ENCODE measurements around the gene MARF1. TPM values are rescaled to one million over a fixed set of nuclear protein-coding genes. Genes with fewer than 3 reads are reported as not detected.
A peak's percentile ranks its signal among the peaks of the same experiment; 100 is the strongest.

MARF1 gene
- total RNA-seq, 1 donor from 2014 or later: 97.1 TPM

DNA sequence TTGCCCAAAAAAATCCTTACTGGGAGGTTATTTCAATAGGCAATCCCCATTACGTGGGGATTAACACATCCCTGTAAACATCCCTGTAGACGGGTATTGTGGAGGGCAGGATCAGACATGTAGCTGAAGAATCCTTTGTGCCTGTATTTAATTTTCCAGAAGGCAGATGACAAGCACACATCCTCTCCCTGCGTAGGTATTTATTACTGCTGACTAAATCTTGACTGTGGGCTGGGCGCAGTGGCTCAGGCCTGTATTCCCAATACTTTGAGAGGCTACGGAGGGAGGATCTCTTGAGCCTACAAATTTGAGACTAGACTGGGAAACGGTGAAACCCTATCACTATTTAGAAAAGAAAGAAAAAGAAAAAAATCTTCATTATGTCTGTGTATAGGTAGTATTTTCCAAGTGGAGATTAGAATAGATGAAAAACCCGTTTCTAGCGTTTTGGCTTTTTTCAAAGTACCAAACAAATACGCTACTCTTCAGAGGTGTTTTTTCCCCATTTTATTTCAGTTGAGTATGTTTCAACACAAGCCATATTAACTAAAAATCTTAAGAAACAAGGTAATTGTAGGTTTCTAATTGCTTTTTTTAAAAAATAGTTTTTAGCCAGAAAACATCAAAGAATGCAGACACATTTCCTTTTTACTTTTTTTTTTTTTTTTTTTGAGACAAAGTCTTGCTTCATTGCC, 1.5 kb upstream of the MARF1 start:
- Histone ChIP-seq H3K4me1 (peaks cover 22% of the 10 kb centered on the region), H3K36me3 (no peaks in the 10 kb centered on the region), H3K4me3 (no peak overlapping the region), H3K9me3 (no peaks in the 10 kb centered on the region), H3K27me3 (no peaks in the 10 kb centered on the region), H3K27ac (no peak overlapping the region)
- intact Hi-C loops (cut with DNase I): no loop called here
- DNase-seq (no peak), ATAC-seq (no peak)
- TF ChIP-seq, protein P1, sequence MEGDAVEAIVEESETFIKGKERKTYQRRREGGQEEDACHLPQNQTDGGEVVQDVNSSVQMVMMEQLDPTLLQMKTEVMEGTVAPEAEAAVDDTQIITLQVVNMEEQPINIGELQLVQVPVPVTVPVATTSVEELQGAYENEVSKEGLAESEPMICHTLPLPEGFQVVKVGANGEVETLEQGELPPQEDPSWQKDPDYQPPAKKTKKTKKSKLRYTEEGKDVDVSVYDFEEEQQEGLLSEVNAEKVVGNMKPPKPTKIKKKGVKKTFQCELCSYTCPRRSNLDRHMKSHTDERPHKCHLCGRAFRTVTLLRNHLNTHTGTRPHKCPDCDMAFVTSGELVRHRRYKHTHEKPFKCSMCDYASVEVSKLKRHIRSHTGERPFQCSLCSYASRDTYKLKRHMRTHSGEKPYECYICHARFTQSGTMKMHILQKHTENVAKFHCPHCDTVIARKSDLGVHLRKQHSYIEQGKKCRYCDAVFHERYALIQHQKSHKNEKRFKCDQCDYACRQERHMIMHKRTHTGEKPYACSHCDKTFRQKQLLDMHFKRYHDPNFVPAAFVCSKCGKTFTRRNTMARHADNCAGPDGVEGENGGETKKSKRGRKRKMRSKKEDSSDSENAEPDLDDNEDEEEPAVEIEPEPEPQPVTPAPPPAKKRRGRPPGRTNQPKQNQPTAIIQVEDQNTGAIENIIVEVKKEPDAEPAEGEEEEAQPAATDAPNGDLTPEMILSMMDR (IDR thresholded peaks at IDR 0.05): no peak

DNA sequence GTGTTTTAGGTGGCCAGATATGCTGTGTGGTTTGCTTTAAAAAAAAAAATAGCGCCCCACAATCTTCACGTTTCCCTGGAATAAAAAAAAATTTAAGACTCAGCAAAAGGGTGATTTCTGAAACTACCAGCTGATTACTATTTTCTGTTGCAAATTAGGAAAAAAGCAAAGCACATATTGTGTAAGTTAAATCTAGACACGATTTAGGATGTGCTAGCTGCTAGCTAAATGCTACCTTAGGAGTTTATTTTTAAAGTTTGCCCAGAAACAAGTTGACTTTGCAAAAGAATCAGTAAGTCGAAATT, 944 bp upstream of the MARF1 start:
- Histone ChIP-seq H3K36me3 (peaks cover 3% of the 10 kb centered on the region), H3K9me3 (no peaks in the 10 kb centered on the region), H3K27me3 (no peaks in the 10 kb centered on the region), H3K4me1 (peaks cover 20% of the 10 kb centered on the region), H3K4me3 (peak overlapping the region; percentile 87), H3K27ac (peak overlapping the region; percentile 99)
- intact Hi-C loops (cut with DNase I): no loop called here
- DNase-seq (no peak), ATAC-seq (no peak)
- TF ChIP-seq, protein P1 (IDR thresholded peaks at IDR 0.05): no peak

DNA sequence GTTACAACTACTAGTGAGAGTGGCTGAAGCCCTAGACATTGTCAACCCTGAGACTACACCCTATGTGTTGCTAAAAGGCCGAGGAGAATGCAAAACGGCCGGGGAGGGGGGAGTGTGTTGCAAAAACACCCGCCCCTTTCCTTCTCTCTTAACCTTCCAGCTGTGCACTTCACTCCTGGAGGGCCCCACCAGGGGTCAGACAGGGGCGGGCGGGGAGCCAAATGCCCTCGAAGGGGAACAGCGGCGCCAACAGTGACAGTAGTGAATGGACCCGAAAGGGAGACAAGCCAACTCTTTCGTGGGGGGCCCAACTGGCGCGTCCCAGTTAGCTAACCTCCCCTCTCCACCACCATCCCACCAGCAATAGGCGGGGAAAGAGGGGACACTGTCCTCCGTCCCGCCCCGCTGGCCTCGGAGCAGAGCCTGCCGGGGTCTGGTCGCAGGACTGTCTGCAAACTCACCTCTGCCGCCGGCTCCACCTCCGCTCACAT, 352 bp downstream of the MARF1 start:
- TF ChIP-seq, protein P1 (IDR thresholded peaks at IDR 0.05): peak; percentile 42
- Histone ChIP-seq H3K36me3 (peaks cover 16% of the 10 kb centered on the region), H3K9me3 (no peaks in the 10 kb centered on the region), H3K4me3 (peak overlapping the region; percentile 87), H3K27ac (peak overlapping the region; percentile 99), H3K27me3 (no peaks in the 10 kb centered on the region), H3K4me1 (peaks cover 20% of the 10 kb centered on the region)
- DNase-seq (peak; percentile 87), ATAC-seq (peak; percentile 62)
- intact Hi-C loops (cut with DNase I): no loop called here

DNA sequence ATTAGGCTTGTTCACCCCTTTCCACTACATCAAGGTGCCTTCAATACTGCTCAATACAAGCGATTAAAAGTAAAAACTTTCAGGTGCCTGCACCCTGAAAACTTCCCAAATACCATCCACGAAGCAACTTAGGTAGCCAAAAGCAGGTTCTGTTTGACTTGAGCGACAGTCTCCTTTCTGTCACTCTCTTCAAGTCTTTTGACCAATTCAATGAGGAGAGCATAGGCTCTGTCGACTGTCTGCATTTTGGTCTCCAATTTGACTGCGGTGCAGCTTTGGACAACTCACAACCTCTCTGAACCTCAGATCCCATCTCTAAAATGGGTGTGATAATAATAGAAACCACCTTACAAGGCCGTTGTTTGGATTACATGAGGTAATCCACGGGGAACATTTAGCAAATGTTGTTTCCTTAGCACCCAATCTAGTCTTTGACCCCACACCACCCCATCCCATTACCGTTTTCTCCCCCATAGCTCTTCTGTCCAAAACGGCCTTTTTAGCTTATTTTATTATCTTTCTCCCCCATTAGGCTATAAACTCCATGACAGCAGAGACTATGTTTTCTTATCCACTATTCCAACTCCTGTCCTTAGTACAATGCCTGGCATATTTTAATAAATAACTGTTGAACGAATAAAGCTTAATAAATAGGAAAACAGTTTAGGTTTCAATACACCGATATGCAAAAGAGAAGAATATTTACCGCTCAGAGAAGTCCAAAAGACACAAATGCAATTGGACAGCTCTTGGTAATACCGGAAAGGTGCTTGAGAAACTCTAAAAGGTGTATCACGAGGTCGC, 999 bp downstream of the MARF1 start:
- peaks cover 22% of the 10 kb centered on the region for H3K36me3 ChIP-seq
- no peak for DNase-seq
- intact Hi-C loops (cut with DNase I): no loop called here
- peak overlapping the region; percentile 87 for H3K4me3 ChIP-seq
- no peaks in the 10 kb centered on the region for H3K27me3 ChIP-seq
- H3K9me3 ChIP-seq: no peaks in the 10 kb centered on the region
- peak overlapping the region; percentile 99 for H3K27ac ChIP-seq
- TF ChIP-seq, protein P1 (IDR thresholded peaks at IDR 0.05): no peak
- no peak for ATAC-seq
- H3K4me1 ChIP-seq: peaks cover 20% of the 10 kb centered on the region

DNA sequence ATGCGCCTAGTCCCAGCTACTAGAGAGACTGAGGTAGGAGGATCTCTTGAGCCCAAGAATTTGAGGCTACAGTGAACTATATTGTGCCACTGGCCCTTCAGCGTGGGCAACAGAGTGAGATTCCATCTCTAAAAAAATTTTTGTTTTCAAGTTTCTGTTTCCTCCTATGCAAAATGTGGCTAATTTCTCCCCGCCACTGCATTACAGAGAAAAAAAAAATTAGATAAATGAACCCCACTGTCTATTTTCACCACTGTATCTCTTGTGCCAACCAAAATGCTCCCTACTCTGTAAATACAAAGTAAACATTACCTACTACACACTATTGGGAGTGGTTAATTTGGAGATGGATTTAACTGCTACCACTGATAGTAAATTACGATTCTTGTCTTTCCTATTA, 2.0 kb downstream of the MARF1 start:
- DNase-seq (no peak), ATAC-seq (no peak)
- intact Hi-C loops (cut with DNase I): no loop called here
- TF ChIP-seq, protein P1 (IDR thresholded peaks at IDR 0.05): no peak
- peak overlapping the region; percentile 99 for H3K27ac ChIP-seq
- no peaks in the 10 kb centered on the region for H3K27me3 ChIP-seq
- H3K4me1 ChIP-seq: peaks cover 20% of the 10 kb centered on the region
- H3K36me3 ChIP-seq: peaks cover 32% of the 10 kb centered on the region
- H3K9me3 ChIP-seq: no peaks in the 10 kb centered on the region
- H3K4me3 ChIP-seq: no peak overlapping the region
